Stimulated activated CD4-positive, alpha-beta T cell treated with anti-CD3 and anti-CD28 coated beads, Interleukin-12 subunit alpha, Interleukin-12 subunit beta, amount 100 ng/mL, for 24 hours (primary cell): ENCODE measurements around the gene FCER1A.
"Not testable (repeated sequence)": the region's sequence is repeated elsewhere in the genome, so short reads cannot be mapped to it uniquely, and the experiment has no call there.

Source experiments
- DNase-seq, 2 experiments: peaks; one replicate each; pipeline ENCODE4 v3.0.0-alpha.2; 2020; ENCODE audit warnings: low read depth in 2 of 2

Gene FCER1A

DNA sequence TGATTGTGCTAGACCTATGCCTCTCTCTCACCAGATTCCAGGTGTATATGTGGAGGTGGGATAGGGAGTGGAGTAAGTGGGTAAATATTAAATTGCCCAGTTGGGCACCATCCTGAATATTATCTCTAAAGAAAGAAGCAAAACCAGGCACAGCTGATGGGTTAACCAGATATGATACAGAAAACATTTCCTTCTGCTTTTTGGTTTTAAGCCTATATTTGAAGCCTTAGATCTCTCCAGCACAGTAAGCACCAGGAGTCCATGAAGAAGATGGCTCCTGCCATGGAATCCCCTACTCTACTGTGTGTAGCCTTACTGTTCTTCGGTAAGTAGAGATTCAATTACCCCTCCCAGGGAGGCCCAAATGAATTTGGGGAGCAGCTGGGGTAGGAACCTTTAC lies at the start of gene FCER1A:
FCER1A (plus strand) TSS at position 242 of the 400 bp plus-strand sequence; CDS start at position 271, 29 bp downstream.
- DNase-seq: no peak

GRCh38 chr1:159261311-159261710 lies 40.8 kb upstream of the FCER1A start:
- no peak for DNase-seq

DNA sequence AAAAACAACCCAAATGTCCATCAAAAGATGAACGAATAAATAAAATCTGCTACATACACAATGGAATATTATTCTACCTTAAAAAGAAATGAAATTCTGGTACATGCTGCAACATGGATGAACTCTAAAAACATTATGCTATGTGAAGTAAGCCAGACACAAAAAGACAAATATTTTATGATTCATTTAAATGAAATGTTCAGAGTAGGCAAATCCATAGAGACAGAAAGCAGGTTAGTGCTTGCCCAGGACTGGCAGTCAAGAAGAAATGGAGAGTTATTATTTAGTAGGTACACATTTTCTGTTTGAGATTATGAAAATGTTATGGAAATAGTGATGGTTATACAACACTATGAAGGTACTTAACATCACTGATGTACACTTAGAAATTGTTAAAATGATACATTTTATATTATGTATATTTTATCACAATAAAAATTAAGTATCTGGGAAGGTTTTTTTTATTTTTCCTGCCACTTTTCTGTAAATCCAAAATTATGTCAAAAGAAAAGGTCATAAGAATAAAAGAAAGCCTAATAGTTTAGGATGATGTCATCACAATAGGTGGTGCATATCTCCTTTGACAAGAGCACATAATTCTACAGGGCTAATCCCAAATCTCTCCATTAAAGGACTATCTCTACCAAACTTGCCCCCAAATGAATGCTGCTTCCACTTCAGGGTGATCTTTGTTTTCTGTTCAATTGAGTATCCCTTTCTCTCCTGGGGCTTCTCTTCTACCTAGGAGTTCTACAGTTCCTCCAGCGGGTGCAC lies 40.2 kb upstream of the FCER1A start:
- DNase-seq: no peak

GRCh38 chr1:159266832-159267231 lies 35.3 kb upstream of the FCER1A start:
- DNase-seq: no peak

DNA sequence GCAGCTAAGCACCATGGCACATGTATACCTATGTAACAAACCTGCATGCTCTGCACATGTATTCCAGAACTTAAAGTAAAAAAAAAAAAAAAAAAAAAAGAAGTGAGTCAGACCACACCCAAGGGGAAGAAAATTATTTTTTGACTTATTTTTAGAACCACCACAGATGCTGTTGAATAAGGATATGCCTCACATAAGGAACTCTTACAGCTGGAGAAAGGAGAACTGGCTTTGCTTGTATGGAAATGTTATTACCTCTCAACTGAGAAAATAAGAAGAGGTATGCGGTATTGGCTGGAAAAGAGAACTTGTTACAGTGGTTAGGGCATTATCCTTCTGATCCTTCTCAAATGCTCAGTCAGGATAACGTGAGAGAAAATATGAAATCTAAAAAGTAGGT lies 27.5 kb upstream of the FCER1A start:
- no peak for DNase-seq

DNA sequence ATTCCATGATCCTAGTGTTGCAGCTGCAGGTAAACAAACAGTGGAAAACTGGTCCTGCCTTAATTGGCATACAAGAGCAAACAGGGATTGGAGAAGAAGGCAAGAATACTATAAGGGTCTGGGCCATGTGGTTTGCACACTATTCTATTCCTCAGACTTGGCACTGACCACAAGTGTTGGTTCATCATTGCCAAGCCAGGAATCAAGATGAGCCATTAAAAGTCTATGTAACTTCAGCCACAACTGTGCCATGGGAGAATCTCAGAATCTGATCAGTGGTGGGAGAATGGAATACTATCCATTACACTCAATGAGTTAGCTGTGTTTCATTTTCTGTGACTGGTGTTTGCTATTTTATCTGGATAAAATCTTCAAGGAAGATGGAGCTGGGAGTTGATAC lies 26.2 kb upstream of the FCER1A start:
- no peak for DNase-seq

DNA sequence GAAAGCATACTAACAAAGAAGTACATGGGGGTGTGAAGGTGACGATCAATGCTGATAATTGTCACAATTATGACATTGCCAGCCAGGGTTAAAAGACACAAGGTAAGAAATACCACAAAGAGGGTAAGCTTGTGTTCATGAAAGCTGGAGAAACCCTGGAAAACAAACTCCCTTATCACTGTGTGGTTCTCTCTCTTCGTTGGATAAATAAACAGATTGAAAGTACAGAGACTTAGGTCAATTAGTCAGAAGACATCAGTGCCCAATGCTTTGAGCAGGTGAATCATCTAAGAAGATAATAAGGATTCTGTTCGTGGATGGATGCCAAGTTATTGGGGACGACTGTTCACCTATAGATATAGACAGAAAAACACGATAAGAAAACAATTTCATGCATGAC lies 22.4 kb upstream of the FCER1A start:
- no peak for DNase-seq

DNA sequence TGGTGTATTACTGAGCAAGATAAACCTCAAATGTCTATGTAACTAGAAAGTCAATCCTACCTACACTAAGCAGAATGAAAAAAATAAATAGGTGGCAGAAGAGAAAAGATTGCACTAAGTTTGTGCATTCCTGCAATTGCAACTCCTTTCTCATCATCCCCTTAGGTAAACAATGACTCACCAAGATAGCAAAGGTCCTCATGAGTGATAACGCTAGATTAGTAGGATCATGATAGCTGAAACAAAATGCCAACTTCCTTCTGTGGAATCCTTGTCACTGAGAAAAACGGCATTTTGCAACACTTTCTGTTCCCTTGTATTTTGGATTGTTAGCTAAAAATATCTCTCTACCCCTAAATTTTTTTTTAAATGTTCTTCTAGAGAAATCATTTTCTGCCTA lies 20.0 kb upstream of the FCER1A start:
- DNase-seq: no peak

DNA sequence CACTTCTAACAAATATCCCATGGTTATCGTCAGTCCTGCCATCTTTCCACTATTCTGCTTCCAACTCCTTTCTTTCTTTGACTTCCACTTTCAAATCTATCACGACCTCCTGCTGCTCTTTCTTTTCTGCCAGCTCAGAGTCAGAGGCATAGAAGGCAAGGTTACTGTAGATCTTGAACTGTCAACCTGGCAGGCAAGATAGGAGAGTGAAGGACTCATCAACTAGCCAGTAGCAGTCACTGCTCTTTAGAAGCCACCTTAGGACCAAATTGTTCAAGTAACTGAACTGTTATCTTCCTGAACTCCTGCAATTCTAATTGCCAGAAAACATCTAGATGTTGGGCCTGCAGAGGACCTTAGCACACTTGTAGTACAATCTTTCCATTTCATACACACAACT lies 13.1 kb upstream of the FCER1A start:
- no peak for DNase-seq

- no peak for DNase-seq
Measured at GRCh38 chr1:159291424-159291823, 10.7 kb upstream of the FCER1A start.

DNA sequence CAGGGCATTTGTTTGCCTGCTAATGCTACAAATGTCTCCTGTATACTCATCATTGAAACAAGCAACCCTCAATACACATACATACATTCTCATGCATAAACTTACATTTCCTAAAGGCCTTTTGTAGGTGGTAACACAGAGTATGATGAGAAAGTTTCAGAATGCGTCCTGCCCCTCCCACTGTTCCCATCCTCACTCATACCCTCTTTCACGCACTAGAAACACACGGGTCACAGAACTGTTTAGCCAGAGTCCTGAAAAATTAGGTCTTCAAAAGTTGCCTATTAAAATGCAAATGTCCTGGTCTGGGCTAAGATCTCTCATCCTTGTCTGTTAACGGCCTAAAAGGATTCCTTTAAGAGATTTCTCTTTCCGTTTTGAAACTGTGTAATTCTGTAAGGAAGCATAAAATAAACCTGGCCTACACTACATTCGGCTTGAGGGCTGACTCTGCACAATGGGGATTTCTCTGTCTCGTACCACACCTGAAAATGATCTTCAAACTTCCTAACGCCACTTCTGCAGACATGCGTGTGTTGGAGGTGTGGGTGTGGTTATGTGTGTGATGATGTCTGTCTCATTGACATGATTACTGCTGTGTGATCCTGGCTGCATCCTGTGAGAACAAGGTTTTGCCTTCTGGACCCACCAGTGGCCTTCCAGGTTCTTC lies 5.3 kb upstream of the FCER1A start:
- no peak for DNase-seq

DNA sequence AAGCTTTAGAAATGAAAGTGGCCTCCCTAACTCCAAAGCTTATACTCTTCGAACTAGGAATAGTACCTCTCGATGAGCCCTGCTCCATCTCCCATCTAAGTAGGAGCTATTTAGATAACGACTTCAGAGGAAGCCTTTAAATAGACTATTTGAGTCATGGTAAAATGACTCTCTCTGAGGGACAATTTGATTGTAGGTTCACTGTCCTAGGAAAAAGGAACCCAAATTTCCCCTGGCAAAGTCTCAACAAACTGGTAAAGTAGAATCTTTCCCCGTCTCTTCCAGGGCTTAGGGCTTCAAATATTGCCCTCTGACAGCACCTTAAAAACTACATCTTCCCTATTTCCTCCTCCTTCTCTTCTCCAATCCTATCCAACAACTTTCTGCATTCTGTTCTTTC lies 2.0 kb upstream of the FCER1A start:
- DNase-seq: no peak

DNA sequence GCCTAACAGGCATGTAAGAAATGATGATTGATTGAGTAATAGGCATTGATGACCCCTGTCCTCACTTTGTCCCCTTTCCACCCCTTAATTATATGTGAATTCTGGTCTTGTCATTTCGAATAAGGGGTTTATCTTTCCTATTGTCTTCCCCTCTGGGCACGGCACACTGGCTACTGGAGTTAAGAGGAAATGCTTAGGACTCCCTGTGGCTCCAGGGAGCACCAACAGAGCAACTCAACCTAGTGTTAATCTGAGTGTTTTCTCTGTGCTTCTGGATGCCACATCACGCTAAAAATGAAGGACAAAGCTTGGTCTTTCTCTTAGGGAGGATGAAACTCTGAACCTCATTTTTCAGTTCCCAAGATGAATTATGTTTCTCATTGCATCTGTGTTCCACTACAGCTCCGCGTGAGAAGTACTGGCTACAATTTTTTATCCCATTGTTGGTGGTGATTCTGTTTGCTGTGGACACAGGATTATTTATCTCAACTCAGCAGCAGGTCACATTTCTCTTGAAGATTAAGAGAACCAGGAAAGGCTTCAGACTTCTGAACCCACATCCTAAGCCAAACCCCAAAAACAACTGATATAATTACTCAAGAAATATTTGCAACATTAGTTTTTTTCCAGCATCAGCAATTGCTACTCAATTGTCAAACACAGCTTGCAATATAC lies 5.3 kb downstream of the FCER1A start:
- no peak for DNase-seq

DNA sequence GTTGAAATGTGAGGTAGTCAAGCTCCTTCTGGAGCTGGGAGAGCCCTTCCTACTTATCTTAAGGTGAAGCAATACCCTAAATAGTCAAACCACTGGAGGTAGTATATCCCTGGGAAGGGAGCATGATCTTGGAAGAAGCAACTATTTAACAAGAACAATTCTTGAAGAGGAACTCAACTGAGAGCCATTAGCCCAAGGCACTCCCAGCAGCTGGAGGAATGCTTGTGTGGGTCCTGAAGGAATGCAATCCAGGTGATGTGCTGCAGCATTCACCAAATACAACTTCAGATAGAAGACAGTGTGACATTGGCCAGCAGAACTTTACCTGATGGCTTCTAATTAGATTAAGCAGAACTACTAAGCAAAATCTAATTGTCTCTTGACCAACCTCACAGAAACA lies 9.5 kb downstream of the FCER1A start:
- no peak for DNase-seq

DNA sequence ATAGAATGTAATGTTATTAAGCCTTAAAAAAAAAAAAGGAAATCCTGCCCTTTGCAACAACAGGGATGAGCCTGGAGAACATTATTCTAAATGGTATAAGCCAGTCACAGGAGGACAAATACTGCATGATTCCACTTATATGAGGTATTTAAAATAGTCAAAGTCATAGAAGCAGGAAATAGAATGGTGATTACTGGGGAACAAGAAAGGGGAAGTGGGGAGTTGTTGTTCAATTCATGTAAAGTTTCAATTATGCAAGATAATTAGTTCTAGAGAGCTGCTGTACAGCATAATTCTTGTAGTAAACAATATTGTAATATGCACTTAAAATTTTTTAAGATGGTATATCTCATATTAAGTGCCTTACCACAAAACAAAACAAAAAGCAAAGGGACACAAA lies 13.2 kb downstream of the FCER1A start:
- no peak for DNase-seq

DNA sequence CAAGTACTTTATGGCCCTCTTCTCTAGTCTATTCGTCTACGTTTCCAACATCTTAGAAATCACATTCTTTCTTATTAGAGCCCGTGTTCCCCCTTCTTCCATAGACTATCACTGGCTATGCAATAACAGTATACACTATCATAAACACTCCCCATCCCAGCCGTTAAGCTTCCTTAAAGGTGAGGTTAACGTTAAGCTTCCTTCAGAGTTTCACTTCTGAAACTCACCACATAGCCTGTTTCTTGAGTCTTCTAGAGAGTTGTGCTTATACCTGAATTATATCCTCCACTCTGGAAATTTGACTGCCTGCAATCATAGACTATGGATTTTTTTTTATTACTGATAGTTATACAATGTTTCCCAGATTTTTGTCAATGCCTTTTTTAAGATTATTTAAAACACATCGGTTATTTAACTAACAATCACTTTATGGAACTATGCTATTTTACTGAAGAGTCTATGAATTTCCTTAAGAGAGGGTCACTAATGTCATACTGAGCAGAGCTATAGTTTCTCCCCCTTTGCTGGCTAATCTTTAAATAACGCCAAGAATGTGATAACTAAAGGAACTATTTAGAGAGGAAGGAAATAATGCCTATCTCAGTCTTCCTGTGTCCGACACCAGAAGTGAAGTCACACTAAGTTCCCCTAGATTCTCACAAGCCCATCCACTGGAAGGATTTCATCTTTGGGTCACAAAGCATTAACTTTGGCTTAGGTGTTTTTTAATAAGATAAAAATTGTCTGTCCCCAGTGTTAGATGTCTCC lies 16.8 kb downstream of the FCER1A start:
- no peak for DNase-seq

- DNase-seq: no peak
Measured at GRCh38 chr1:159334797-159335196, 32.7 kb downstream of the FCER1A start.

- no peak for DNase-seq
Measured at GRCh38 chr1:159338018-159338417, 35.9 kb downstream of the FCER1A start.

GRCh38 chr1:159339536-159339935 lies 37.4 kb downstream of the FCER1A start:
- no peak for DNase-seq

DNA sequence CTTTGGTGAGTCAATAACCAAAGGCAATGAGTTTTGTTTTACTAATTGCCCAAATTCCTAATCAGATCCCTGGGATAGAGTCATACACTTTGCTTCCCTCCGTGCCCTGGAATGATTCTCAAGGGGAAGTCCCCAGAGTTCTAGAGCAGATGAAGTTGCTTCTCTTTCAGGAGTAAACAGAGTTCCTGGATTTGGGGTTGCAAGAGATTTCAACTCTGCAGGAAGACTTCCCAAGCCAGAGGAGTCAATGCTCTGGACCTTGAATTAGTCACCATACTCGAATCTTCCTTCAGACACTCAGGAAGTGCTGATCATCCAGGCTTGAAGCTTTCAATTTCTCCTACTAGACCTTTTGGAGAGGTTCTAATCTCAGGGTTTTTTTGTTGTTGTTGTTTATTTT lies 39.6 kb downstream of the FCER1A start:
- no peak for DNase-seq

DNA sequence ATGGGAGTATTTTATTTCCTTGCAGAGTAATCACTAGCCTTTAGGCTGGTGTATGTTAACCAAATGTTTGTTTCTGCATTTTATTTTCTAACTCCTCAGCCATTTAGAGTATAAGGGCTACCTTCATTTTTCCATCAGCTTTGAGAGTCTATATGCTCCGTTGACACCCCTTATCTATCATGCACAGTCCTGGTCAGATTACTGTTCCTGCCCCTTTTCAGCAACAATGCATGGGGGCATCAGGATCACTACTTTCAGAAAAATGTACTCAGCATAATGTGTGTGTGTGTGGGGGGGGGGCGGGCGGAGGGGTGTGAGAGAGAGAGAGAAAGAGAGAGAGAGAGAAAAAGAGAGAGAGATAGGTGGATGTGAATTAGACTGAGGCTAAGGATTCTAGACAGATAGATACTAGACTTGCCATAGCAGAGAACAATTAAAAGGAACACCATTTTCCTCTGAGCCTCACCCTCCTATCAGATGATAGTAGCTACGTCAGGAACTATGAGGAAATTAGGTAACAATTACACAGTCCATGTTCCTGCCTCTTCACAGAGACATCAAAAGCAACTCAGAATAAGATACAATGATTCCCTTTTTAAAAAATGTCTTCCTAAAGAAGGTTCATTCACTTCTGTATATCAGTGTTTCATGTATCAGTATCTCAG lies 40.8 kb downstream of the FCER1A start:
- DNase-seq: no peak

DNA sequence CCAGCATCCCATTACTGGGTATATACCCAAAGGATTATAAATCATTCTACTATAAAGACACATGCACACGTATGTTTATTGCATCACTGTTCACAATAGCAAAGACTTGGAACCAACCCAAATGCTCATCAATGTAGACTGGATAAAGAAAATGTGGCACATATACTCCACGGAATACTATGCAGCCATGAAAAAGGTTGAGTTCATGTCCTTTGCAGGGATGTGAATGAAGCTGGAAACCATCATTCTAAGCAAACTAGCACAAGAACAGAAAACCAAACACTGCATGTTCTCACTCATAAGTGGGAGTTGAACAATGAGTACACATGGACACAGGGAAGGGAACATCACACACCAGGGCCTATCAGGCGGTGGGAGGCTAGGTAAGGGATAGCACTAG lies 47.2 kb downstream of the FCER1A start:
- DNase-seq: not testable (repeated sequence)
